Cardiac septum (tissue), 1 donor: ENCODE data around the gene HDAC5. TPM values are rescaled to one million over a fixed set of nuclear protein-coding genes. Genes with fewer than 3 reads are reported as not detected.

Experiments
- DNase-seq: peaks from one replicate; pipeline ENCODE4 v3.0.0-alpha.2; 2020; ENCODE audit warnings: low spot score
- intact Hi-C: fragments of 100-400 bp; cut with DNase I; formaldehyde crosslinking; loops from one replicate; pipeline ENCODE4 v1.14.0; 2022
- total RNA-seq: library from RNA; stranded (reverse); fragmentation: NEBNext Ultra II Directional; extraction: Animal tissue kit (Norgen Biotek cat#: 25700); gene quantifications from one replicate; pipeline ENCODE4 v1.2.1, GENCODE V29; 2021
- donor health status: DM: no; HTN: no; CAD: no.

HDAC5 gene
- total RNA-seq, 1 donor from 2014 or later = 75.5 TPM

DNA sequence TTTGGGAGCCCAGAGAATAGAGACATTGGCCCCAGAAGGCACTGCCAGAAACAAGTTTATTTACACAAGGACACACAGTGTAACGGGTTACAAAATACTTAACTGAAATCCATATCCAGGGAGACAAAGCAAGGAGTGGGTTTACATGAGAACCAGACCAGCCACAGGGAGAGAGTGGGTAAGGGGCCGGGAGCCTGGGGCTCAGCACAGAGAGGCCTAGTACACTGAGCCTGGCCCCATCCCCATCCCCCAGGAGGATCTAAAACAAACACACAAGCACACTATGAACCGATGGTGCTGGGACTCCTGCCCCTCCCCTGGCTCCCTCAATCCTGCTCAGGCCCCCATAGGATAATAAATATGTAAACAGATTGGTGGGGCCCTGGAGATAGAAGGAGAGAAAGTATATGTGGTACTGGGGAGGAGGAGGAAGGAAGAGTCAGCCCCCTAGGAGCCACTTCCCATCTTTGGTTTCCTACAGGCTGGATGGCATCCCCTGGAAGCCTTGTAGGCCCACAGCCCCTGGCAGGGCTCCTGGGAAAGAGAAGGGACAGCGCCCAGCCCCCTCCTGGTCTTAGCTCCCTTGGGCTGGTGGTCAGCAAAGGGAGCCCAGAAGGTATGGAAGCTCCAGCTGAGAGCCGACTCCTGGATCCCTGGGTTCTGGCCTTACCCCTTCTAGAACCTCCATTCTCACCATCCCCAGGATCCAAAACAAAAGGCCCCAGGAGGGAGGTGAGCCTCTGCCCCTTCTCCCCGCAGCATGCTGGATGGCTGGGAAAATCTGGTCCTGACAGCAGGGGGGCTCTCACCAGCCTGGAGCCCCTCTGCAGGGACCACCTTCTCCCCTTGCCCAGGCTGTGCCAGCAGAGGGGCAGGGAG, 46.5 kb downstream of the HDAC5 start:
- no peak for DNase-seq
- intact Hi-C loops = no loop called here

DNA sequence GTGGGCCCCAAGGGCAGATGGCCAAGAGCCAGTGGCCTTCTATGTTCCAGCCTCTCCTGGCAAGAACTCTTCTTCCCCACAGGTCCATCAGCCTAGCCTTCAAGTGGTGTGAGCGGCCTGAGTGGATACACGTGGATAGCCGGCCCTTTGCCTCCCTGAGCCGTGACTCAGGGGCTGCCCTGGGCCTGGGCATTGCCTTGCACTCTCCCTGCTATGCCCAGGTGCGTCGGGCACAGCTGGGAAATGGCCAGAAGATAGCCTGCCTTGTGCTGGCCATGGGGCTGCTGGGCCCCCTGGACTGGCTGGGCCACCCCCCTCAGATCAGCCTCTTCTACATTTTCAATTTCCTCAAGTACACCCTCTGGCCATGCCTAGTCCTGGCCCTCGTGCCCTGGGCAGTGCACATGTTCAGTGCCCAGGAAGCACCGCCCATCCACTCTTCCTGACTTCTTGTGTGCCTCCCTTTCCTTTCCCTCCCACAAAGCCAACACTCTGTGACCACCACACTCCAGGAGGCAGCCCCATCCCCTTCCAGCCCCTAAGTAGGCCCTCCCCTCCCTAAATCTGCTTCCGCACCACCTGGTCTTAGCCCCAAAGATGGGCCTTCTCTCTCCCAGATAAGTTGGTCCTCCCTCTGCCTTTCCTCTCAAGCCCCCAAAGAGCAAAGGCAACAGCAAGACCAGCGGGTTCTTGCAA, 47.7 kb downstream of the HDAC5 start:
- no peak for DNase-seq
- intact Hi-C loops = no loop called here

DNA sequence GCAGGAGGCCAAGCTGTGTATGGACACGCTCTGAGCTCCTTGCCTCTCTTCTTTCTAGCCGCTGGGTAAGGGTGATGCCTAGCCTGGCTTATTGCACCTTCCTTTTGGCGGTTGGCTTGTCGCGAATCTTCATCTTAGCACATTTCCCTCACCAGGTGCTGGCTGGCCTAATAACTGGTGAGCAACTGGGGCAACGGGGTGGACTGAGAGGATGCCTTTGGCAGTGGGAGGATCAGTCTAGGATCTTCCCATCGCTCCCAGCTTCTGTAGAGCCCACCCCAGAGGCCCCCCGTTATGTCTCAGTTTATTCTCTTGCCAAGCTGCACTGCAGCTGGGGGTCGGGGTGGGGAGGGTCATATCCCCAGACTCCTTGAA, 48.5 kb downstream of the HDAC5 start:
- intact Hi-C loops = loop anchor here (5.0 kb wide), 1 partner anchor 67 kb away; the partner anchor contains the start of gene HROB
- DNase-seq = no peak

DNA sequence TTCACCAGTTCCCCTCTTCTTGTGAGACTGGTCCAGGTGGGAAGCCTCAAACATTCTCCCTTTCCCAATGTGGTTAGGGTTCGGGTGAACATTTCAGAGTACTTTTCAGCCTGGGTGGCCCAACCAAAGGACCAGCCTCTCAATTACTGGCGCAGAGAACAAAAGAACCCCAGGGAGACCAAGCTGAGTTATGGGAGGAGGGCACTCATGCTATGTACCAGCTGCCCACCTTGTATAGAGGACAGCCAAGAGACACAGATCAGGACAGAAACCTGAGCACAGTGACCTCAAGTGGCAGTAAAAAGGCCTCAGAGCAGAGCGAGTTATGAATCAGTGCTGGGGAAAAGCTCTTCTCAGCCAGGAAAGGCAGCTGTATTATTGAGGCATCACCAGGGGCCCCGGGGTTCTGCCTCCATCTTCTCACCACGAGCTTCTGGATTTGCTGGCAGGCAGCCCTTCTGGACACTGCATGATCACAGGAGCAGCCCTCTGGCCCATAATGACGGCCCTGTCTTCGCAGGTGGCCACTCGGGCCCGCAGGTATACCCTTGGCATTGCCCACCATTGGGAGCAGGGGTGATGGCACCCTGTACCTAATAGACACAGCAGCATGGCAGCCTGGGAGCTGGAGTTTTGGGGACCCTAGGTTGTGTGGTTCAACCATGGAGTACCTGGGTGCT, 49.1 kb downstream of the HDAC5 start:
- intact Hi-C loops = loop anchor here (5.0 kb wide), 1 partner anchor 68 kb away; the partner anchor contains the start of gene HROB
- no peak for DNase-seq

DNA sequence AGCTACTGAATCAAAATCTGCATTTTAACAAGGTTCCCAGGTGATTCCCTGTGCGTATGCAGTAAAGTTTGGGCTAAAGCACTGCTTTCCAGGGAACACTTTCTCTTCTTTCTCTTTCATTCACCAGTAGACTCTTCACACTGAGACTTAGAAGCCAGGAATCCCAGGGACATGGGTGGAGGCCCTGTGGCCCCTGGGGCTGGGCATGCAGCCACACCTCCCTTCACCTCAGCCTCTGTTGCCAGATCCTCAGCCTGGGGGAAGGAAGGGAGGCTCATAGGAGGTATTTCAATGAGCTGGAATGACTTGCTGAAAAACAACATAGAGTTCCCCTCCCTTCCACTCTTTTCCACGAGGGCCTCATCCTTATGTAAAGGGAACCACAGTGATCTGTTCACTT, 51.7 kb downstream of the HDAC5 start:
- intact Hi-C loops = loop anchor here (2.0 to 5.0 kb wide), 3 partner anchors 25 to 71 kb away; partner anchors contain the start of genes HDAC5 and HROB

DNA sequence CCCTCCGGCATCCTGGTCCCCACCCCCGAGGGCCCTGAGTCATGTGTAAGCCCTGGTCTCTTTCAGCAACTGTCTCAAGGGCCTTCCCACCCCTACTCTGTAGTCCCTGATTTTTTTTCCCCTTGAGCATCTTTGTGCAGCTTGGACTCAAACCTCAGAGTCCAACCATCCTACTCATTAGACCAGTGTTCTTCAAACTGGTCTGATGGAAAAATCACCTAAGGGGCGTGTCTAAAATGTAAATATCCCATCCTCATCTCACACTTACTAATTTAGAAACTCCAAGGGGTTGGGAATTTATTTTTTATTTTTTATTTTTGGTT, 52.3 kb downstream of the HDAC5 start:
- intact Hi-C loops = loop anchor here (2.0 to 5.0 kb wide), 3 partner anchors 26 to 71 kb away; partner anchors contain the start of genes HDAC5 and HROB

More for the DNA sequence above, 51.7 kb downstream of the HDAC5 start:
- no peak for DNase-seq

DNA sequence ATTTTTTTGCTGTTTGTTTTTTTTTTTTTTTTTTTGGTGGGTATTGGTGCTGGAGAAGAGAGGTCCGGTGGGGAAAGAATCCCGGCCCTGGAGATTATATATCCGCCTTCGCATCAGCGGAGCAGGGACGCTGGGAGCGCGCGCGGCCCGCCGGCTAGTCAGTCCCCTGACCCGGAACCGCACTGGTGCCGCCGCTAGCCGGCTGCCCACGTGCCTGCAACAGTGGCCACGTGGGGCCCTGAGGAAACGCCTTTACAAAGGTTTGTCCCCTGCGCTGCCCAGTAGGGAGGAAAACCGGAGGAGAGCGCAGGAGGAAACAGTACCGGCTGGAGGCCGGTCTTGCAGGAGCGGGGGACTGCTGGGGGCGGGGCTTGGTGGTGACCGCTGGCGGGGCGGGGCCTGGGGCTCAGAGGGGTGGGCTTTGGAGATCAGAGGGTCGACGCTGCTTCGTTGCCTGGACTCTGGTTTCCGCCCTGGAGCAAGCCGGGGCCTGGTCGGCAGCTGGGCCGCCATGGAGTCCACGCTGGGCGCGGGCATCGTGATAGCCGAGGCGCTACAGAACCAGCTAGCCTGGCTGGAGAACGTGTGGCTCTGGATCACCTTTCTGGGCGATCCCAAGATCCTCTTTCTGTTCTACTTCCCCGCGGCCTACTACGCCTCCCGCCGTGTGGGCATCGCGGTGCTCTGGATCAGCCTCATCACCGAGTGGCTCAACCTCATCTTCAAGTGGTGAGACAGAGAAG, 52.8 kb downstream of the HDAC5 start, which contains the start of gene G6PC3:
TSS of gene G6PC3 (plus strand) at position 281 of the 743 bp plus-strand sequence. CDS start at position 512, 231 bp downstream.
- peak; percentile 97 for DNase-seq
- intact Hi-C loops = loop anchor here (2.0 to 5.0 kb wide), 3 partner anchors 26 to 72 kb away; partner anchors contain the start of genes HDAC5 and HROB

More for the DNA sequence above, 52.3 kb downstream of the HDAC5 start:
- no peak for DNase-seq

DNA sequence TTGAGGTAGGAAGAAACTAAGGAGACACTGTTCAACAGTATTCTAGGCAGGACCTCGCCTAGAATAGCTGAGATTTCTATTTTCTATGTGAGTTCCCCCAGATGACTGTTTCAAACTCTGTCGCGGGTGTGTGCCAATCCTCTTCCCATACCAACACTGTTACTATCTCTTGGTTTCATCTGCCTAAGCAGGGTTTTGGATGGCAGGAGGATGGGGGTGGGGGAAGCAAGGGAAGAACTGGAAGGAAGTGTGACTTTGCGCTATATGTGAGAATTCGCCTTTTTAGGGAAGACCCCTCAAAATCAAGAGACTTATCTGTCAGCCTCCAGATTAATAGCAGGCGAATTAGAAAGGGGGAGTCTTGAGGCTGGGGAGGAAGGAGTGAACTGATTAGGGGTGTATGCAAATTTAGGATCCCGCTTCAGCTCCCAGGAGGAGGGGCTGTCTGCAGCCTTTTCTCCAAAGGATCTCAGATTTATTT, 53.4 kb downstream of the HDAC5 start:
- DNase-seq = no peak
- intact Hi-C loops = loop anchor here (2.0 to 5.0 kb wide), 5 partner anchors 27 to 72 kb away; partner anchors contain the start of genes HDAC5, HROB and TMEM101

DNA sequence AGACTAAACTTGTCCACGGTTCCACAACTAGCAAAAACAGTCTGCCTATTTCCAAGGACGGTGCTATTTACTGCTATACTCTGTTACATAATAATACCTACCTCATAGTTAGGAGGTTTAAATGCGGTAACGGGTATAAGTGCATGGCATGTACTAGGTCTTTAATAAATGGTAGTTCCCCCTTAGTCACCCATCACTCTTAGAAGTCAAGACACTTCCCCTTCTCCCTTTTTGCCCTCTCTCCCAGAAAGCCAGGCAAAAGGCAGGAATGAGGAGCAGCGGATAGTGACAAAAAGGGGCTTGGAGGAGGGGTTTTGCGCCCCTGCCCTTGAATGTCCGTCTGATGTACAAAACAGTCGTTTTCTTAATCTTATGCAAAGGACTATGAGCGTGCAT, 55.9 kb downstream of the HDAC5 start:
- no peak for DNase-seq
- intact Hi-C loops = loop anchor here (5.0 kb wide), 2 partner anchors 45 to 55 kb away; partner anchors contain the start of gene TMEM101

DNA sequence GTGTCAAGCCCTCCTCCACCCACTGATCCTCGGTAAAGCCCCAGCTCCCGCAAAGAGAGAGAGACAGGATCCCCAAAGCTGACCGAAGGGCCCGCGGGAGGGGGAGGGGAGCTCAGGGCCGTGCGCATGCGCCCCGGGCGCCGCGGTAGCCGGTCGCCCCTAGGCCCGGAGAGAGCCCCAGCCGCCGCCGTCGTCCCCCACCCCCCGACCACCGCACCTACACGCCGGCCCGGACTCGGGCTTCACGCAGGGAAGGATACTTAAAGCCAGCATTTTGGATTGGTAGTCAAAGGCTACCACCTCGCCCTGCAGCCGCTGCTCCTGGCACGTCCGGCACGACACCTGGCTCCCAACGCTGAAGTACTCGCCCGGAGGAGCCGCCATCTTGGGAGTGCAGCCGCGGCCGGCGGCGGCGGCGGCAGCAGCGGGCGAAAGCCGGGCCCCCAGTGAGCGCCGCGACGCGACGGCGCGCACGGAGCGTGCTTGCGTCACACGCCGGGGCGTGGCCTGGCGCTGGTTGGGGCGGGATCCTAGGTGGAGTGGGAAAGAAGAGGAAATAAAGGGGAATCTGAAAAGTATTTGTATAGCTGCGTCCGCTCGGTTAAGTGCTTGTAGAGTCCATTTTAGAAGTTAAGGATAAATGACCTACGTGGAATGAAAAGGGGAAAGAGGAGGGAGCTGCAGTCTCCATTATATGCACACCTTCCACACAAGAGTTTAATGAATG, 57.1 kb downstream of the HDAC5 start, which contains the start of gene LSM12:
TSS of gene LSM12 (minus strand) at position 468 of the 727 bp plus-strand sequence. CDS start at position 384, 84 bp downstream.
- intact Hi-C loops = loop anchor here (5.0 kb wide), 2 partner anchors 46 to 54 kb away; partner anchors contain the start of gene TMEM101
- peak; percentile 95 for DNase-seq

DNA sequence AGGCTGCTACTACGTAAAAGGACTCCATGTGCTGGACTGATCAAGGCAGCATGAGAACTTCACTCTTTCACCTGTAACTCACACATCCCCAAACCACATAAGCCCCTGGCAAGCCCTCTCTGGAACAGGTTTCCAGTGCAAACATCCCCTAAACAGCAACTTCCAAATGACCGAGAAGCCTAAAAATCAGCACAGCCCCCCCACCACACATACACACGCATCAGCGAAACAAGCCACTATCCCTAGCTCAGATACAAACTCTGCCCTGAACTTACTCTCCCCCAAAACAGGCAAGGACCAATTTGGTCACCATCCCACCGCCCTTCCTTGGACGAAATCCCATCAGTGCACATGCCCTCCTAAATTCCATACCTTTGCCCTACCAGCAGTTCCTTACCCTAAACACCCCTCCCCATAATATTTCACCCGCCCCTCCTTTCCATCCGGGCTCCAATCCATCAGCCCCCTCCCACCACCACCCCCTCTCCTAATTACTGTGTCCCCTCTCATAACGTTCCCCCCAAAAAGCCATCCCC, 57.7 kb downstream of the HDAC5 start:
- no peak for DNase-seq
- intact Hi-C loops = loop anchor here (5.0 kb wide), 2 partner anchors 47 to 53 kb away; partner anchors contain the start of gene TMEM101

DNA sequence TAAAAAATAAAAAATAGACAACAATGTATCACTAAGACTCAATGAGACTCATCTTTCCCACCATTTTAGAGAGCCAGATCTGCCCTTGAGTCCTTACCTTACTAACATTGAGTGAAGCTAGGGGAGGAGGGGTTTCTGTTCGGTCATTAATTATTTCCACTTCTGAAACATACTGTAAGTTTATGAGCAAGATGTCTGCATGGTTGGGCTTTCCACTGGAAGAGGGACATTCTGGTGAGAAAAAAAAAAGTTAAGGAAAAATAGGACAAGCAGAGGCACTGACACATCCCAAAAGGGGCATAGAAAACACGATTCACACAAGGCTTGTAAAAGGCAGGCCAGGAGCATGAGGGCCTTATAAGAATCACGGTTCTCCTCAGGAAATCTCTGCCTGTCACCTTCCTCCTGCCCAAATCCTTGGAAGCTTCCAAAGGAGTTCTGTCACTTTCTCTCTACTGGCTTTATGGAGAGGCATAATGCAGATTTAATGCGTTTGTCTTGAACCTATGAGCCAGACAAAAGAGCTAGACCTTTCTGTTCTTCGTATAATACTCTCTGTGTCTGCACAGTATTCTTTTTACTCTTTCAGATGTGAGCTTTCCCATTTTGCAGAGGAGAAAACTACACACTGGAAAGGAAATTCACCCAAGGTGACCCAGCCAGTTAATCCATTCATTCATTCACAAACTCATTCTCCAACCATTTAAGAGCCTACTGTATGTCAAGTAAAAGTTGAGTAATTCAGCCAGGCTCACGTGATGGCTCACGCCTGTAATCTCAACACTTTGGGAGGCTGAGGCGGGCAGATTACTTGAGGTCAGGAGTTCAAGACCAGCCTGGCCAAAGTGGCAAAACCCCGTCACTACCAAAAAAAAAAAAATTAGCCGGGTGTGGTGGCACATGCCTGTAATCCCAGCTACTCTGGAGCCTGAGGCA, 59.5 kb downstream of the HDAC5 start:
- intact Hi-C loops = no loop called here
- no peak for DNase-seq

DNA sequence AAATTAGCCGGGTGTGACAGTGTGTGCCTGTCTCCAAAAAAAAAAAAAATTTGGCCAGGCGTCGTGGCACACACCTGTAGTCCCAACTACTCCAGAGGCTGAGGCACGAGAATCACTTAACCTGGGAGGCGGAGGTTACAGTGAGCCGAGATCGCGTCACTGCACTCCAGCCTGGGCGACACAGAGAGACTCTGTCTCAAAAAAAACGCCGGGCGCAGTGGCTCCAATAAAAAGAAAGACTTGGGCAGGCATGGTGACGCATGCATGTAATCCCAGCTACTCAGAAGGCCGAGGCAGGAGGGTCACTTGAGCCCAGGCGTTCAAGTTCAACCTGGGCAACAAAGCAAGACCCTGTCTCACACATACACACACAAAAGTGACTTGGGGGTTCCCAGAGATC, 60.6 kb downstream of the HDAC5 start:
- no peak for DNase-seq
- intact Hi-C loops = no loop called here

DNA sequence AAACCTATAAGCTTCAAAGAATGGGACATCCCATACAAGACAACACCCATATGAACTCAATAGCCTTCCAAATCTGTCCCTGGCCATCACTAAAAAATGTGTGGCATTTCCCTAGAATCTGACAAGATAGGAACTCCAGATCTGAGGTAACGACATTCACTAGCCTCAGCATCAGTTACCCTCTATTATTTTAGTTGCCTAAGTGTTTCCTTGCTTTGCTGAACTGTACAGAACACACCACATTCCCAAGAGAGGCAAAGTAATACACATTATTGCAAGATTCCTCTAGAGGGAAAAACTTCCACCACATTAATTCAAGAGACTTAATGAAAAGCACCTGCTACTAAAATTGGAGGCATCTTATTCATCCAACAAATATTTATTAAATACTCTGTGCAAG, 62.0 kb downstream of the HDAC5 start:
- intact Hi-C loops = no loop called here
- DNase-seq = no peak

DNA sequence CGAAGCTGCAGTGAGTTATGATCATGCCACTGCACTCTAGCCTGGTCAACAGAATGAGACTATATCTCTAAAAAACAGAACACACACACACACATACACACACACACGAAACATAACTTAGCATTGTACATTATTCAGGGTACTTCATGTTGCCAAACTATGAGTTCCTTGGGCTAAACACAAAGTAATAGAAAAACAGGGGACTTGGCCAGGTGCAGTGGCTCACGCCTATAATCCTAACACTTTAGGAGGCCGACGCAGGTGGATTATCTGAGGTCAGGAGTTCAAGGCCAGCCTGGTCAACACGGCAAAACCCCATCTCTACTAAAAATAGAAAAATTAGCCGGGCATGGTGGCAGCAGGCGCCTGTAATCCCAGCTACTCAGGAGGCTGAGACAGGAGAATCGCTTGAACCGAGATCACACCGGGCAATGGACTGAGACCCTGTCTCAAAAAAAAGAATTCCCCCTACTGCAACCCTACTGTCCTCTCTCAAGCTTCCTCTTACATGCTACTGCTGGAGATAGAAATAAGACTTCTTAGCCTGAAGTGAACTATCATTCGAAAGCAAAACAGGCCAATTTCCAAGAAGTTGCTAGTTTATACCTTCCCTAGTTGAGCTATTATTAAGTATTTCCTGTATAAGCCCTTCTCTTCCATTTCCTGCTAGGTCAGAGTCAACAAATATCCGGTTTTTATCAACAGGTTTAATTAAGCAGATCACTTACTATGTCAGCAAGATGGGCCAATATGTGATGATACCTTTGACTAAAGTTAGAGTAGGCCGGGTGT, 64.1 kb downstream of the HDAC5 start:
- intact Hi-C loops = no loop called here
- DNase-seq = no peak
